A549 treated with AZD2906 at 1 μM for 4 hours (cell line): Measurements from ENCODE around the gene FLOT2. TPM values are rescaled to one million over a fixed set of nuclear protein-coding genes. Genes with fewer than 3 reads are reported as not detected.

ENCODE experiments used
- total RNA-seq: library from RNA; stranded (reverse); fragments of 200-300 nt; extraction: Qiagen RNA extraction; gene quantifications from 5 replicates; pipeline ENCODE4 v1.2.3, GENCODE V29; 2022

FLOT2 gene, protein sequence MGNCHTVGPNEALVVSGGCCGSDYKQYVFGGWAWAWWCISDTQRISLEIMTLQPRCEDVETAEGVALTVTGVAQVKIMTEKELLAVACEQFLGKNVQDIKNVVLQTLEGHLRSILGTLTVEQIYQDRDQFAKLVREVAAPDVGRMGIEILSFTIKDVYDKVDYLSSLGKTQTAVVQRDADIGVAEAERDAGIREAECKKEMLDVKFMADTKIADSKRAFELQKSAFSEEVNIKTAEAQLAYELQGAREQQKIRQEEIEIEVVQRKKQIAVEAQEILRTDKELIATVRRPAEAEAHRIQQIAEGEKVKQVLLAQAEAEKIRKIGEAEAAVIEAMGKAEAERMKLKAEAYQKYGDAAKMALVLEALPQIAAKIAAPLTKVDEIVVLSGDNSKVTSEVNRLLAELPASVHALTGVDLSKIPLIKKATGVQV
- 81.4 to 89.2 TPM (median 88.3 TPM) in 5 replicates for total RNA-seq

DNA sequence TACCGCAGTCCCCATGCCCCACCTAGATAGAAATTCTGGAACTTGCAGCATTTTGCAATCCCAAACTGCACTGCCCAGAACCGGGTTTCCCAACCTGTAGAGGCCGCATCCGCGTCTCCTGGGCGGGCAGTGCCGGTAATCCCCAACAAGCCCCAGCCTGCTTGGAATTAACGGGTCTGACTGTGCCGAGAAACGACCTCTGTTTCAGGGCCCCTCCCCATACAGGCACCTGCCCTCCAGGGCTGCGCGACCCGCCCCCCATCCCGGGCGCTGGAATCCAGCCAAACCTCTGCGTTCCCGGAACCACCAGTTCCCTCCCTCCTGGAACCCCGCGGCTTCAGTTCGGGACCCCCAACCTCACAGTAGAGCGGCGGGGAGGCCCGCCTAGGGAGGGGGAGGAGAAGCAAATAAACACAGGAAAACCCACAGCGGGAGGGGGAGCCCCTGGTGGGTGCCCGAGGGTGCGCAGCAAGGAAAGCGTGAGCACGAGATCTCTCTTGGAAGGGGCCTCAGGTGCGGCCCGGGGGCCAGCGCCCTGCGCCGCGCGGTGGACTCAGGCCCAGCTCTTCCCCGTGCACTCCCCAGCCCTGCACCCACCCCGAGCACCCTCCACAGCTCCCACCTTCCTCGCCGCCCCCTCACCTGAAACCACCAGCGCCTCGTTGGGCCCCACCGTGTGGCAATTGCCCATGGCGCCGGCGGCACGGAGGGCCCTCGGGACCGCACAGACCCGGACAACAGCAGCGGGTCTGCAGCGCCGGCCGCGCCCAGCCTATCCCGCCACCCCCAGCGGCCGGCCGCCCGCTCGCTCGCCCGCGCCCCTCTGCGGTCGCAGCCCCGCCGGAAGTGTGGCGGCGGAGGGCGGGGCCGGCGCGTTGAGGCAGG is at the start of gene FLOT2:
TSS of gene FLOT2 (minus strand) at position 850 of the 885 bp plus-strand sequence. CDS start at position 691, 159 bp downstream.

DNA sequence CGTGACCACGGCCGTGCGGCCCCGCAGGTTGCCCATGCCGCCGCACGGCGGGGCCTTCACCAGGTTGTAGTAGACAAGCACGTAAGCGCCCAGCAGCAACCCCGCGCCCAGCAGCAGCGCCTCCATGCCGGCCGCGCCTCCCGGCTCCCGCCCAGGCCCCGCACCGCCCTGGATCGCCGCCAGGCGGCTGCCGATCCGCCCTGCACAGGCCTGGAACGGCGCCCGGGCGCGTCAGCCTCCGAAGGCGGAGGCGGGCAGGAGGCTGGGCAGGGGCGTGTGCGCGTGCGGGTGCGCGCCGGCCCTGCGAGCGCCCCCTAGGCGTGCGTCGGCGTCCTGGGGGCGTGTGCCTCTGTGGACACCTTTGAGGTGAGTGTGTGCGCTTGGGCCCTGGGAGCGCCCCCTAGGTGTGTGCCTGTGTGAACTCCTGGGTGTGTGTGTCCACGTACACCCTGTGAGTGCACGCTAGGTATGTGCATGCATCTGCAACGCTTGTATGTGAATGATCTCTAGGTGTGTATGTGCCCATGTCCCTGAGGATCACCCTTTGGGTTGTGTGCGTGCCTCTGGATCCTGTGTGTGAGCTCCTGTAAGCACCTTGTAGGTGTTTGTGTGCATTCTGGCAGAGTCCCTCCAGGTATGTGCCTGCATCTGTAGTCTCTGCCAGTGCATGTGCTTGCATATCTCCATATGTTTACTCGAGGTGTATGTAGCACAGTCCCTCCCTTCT is 5.4 kb upstream of the FLOT2 start, which contains the start of gene DHRS13:
TSS of gene DHRS13 (minus strand) at position 261 of the 727 bp plus-strand sequence. CDS start at position 126, 135 bp downstream.

DNA sequence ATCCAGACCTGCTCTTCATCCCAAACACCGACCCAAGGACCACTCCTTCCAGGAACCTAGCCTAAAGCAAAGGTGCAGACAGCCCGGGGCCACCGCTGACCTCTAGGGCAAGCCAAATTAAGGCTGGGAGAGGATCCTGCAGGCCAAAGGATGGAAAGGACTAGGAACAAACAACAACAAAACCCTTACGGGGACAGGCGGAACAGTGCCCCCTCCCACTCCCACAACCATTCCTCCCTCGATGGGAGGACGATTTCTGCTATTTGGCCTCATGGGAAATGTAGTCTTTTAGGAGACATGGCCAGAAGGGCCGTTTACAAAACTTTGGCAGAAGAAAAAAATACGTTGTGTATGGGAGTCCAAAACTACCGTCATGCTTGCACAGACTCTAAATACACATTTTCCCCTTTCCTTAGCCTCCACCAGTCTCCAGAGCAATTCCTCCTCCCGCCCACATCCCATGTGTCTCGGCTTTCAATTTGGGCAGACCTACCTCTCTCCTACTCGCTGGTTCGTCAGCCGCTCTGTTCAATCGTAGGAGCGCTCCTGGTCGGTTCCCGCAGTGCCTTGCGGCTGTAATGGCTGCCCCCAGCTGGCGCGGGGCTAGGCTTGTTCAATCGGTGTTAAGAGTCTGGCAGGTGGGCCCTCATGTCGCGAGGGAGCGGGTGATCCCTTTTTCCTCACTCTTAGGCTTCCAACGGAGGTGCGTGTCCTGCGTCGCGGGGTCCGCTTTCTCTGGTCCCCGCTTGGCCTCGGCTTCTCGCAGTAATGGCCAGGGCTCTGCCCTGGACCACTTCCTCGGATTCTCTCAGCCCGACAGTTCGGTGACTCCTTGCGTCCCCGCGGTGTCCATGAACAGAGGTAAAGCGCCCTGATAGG is 42.8 kb downstream of the FLOT2 start, which contains the start of gene ERAL1:
TSS of gene ERAL1 (plus strand) at position 560 of the 879 bp plus-strand sequence. CDS start at position 579, 19 bp downstream.

DNA sequence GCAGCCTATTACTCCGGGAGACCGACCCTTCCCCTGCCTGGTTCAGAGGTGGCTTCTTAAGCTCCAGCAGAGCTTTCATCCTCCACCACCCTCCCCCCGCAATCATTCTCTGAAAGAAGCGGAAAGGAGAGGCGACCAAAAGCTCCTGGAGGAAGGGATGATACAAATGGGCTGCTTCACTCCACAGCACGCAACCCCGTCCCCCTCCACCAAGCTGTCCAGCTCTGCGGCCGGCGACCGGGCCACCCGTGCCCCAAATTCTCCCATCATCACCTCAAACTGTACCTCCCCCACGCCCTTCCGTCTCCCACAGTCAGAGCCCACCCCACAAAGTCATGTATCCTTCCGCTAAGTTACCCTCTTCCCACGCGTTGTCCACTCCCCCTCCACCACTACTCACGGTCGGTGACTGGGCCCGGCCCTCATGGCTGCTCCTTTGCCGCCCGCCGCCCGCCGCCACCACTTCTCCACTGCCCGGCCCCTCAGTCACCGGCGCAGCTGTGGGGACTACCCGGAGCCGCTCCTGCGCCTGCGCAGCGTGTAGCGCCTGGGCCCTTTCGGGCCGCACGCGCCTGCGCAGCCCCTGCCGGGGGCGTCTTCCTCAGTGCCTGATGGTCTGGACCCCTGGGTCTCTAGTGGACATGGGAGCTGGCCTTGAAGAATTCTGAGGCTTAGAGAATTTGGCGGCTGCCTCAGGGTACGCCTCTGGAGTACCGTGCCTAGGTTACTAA is 55.1 kb downstream of the FLOT2 start, which contains the start of gene FAM222B:
TSS of gene FAM222B (minus strand) at position 509 of the 731 bp plus-strand sequence. CDS start 76,123 bp downstream, outside the sequence.

Other genes with a start within 250 kb of the FLOT2 start
- 78.3 to 83.2 TPM (median 82.4 TPM) in 5 replicates for gene SDF2, start 235.8 kb downstream of the FLOT2 start, total RNA-seq
- 63.8 to 70.4 TPM (median 69.6 TPM) in 5 replicates for gene SUPT6H, start 235.5 kb downstream of the FLOT2 start, total RNA-seq
- 1.00 to 1.4 TPM (median 1.3 TPM) in 5 replicates for gene PROCA1, start 185.8 kb downstream of the FLOT2 start, total RNA-seq
- 208 to 235 TPM (median 232 TPM) in 5 replicates for gene RAB34, start 179.9 kb downstream of the FLOT2 start, total RNA-seq
- gene RPL23A, start 177.7 kb downstream of the FLOT2 start, total RNA-seq = 1,734 to 2,333 TPM (median 2,200 TPM) in 5 replicates
- 28.7 to 45.6 TPM (median 42.9 TPM) in 5 replicates for gene TLCD1, start 171.5 kb downstream of the FLOT2 start, total RNA-seq
- gene NEK8, start 168.9 kb downstream of the FLOT2 start, total RNA-seq = 3.4 to 4.6 TPM (median 4.0 TPM) in 5 replicates
- 59.0 to 80.7 TPM (median 75.0 TPM) in 5 replicates for gene TRAF4, start 153.7 kb downstream of the FLOT2 start, total RNA-seq
- gene FAM222B, start 54.9 kb downstream of the FLOT2 start, total RNA-seq = 37.5 to 44.3 TPM (median 41.1 TPM) in 5 replicates
- 77.4 to 89.4 TPM (median 84.1 TPM) in 5 replicates for gene ERAL1, start 42.7 kb downstream of the FLOT2 start, total RNA-seq
- gene DHRS13, start 5.3 kb upstream of the FLOT2 start, total RNA-seq = 6.3 to 7.9 TPM (median 7.2 TPM) in 5 replicates
- gene PHF12, start 53.8 kb upstream of the FLOT2 start, total RNA-seq = 31.1 to 34.2 TPM (median 33.1 TPM) in 5 replicates
- gene SEZ6, start 108.3 kb upstream of the FLOT2 start, total RNA-seq = 0.03 to 0.08 TPM (median 0.03 TPM) in 3 of 5 replicates, not detected in the others
- gene PIPOX, start 145.4 kb upstream of the FLOT2 start, total RNA-seq = 0.07 to 0.33 TPM (median 0.11 TPM) in 4 of 5 replicates, not detected in the other